GM18502 (cell line): ENCODE data around the gene CYP27C1.

Experiments used
- ATAC-seq: cut with Tn5 transposase; IDR thresholded peaks from one replicate; pipeline ENCODE4 v1.9.1; 2021; ENCODE audit warnings: mild to moderate bottlenecking; ENCODE audit not compliant: unreplicated experiment, poor library complexity

CYP27C1 gene

GRCh38 chr2:127195140-127196074 is 24.7 kb downstream of the CYP27C1 start:
- ATAC-seq: no peak

- no peak for ATAC-seq
These were observed 25.7 kb downstream of the CYP27C1 start for GRCh38 chr2:127194447-127194846.

GRCh38 chr2:127193967-127194280 is 26.2 kb downstream of the CYP27C1 start:
- ATAC-seq: no peak

- ATAC-seq: no peak
These were observed 26.7 kb downstream of the CYP27C1 start for GRCh38 chr2:127193164-127193966.

- no peak for ATAC-seq
These were observed 28.5 kb downstream of the CYP27C1 start for GRCh38 chr2:127191331-127192219.

DNA sequence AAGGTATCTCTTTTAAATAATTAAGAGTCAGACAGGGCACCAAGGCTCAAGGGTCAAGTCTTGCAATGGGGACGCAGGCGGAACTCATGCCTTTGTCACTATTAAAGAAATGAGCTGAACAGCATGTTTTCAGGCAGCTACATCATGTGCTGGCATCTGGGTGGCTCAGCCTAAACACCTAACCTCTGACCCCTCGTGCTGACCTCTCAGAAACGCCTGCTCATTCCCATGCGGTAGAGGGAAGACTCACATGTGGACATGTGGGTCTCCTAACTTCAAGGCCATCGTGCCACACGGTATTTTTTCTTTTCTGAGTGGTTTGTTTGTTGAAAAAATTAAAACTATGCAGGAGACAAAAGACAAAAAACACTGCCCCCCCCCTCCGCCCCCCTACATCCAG is 31.3 kb downstream of the CYP27C1 start:
- ATAC-seq: no peak

DNA sequence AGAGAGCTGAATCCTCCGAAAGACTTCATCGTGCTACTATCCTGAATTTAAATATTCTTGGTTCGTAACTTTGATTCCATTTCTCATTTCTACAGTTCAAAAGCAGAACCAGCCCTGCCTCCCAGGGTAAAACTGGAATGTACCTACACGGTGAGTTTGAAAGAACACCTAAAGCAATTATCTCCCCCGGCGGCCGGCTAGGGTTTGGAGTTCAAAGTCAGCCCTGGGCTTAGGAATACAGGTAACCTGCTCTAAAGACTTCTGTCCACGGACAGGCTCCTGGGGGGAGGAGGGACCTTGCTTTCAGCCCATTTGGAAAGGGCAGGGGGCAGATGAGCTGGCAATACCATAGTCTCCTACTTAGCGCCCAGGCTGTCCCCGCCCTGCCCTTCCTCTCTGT is 32.3 kb downstream of the CYP27C1 start:
- no peak for ATAC-seq

DNA sequence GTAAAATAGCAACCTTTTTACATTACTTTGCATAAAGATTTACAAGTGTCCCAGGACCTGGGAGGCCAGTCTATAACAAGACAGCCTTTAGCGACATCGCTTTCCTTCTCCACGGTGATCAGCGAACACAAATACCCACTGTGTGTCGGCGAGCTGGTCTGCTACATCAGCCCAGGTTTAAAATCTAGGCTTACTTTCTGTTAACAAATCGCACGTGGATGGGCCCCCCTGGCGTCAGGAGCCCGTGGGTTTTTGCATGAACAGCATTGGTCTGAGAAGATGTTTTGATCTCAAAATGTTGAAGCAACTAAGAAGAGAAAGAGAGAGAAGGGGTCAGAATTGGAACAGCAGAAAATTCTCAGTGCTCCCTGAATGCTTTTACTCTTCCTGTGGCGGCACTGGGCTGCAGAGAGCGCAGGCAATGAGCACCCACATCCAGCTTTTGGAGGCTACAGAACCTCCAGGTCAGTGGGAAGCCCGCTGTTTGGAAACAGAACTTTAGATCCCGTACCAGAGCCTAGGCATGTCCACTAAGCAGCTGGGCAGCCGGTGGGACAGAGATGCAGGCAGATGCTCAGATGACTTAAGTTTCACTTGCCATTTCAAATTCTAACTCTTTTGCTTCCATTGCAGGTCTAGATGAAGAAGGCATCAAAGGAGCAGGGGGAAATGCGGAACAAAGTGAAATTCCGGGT is 32.9 kb downstream of the CYP27C1 start:
- ATAC-seq: no peak

- ATAC-seq: no peak
These were observed 34.4 kb downstream of the CYP27C1 start for GRCh38 chr2:127185705-127186104.

- no peak for ATAC-seq
These were observed 35.0 kb downstream of the CYP27C1 start for GRCh38 chr2:127185093-127185492.

- ATAC-seq: no peak
These were observed 36.3 kb downstream of the CYP27C1 start for GRCh38 chr2:127183771-127184170.

DNA sequence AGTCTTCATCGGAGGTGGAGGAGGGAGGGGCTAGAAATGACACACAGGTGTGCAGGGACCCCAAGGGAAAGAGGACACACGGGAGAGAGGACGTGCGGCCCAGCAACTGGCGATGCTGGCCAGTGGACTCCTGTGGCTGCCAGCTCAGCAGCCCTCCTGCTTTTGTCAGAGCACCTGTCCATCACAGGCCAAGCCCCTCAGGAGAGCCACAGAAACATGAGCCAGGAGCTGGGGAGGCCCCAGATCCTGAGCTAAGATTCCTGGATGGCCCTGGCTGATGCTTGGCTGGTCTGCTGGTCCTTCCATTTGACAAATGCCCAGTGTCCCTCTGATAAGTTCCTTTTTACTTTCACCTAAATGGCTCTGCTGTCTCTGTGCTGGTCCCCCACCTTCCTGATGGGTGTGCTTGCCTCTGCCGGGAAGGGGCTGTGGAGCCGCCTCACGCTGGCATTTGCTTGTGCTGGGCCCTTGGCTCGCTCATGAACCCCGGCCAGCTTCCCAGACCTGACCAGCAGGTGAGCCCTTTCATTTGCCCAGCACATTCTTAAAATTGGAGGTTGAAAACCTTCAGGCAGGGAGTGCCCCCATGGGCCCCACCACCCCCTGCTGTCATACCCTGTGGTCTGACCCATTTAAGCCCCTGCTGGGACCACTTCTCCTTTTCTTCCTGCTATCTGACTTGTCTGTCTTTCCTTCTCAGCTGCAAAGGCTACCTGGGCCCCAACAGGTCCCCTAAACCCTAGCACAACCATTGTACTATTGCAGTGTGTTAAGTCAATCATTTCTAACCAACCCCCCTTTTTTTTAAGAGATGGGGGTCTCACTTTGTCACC is 37.3 kb downstream of the CYP27C1 start:
- ATAC-seq: no peak

DNA sequence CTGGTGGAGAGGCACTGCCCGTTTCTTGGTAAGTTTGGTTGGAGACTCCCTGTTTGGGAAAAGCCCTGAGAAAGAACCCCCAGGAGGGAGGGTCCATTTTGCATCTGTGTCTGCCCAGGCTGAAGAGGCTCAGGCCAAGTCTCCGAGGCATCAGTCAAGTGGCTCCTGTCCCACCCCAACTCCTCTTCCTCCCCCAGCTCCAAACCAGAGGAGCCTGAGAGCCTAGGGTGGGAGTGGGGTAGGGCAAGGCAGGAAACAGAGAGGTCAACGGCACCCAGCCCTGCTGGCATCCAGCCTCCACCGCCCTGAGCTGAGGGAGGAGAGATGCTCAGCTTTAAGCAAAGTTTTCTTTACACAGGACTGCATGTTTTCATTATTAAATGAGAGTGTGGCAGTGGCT is 38.2 kb downstream of the CYP27C1 start:
- ATAC-seq: no peak

GRCh38 chr2:127179766-127180165 is 40.3 kb downstream of the CYP27C1 start:
- ATAC-seq: no peak

GRCh38 chr2:127177617-127178263 is 42.4 kb downstream of the CYP27C1 start:
- ATAC-seq: no peak

DNA sequence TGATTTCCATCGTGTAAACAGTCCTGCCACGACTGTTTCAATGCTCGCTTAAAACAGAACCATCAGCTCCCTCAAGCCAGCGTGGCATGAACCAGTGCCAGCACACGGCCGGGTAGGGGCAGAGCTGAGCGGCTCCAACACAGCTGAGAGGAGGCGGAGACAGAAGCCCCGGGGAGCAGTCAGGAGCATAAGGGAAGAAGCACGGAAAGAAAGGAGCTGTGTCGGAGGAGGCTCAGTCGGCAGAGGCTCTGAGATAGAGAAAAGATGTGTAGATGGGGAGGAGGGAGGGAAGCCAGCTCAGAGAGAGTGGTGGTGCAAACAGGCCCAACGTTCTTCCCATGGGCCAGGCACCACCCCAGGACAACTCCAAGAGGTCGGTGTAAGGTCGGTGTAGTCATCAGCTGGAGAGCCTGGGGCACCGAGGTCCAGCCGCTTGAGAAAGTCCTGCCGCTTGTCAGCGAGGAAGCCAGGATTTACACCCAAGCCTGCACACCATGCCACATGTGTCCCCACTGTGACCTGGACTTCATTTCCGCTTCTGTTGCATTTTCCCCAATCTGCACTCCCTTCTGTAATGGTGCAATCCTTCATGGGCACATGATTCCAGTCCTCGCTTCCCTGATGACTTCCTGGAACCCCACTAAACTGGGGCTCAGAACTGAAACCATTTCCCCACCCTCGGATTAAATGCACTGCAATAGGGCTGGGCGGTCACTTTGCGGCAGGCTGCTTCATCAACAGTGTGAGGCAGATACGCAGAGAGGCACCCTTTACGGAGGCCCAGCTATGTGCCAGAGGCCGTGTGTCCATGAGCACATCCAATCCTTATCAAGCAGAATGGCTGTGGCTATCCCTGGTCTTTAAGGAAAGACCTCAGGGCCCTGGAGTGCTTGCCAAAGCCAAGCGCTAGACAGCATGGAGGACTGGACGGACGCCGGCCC is 43.5 kb downstream of the CYP27C1 start:
- no peak for ATAC-seq

DNA sequence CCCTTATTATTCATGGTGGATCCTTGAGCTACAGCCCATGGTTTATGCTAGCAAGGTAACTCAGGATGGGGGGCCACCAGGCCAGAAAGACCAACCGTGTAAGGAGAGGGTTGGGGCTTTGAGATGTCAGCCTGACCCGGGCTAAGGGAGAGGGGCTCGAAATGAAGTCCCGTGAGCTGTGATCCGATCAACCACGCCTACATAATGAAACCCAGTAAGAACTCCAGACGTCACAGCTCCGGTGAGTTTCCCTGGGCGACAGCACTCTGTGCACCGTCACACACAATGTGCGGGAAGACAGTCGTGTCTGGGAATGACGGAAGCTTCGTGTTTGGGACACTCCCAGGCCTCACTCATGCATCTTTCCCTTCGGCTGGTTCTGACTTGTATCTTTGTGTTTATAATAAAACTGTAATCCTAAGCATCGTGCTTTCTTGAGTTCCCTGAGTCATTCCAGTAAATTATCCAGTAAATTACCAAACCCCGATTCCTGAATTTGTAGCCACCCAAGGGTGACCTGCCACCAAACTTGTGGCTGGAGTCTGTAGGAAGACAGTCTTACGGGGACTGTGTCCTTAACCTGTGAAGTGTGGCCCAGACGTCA is 44.2 kb downstream of the CYP27C1 start:
- ATAC-seq: no peak
